Activated CD8-positive, alpha-beta T cell treated with anti-CD3 and anti-CD28 coated beads for 36 hours (primary cell): Measurements from ENCODE around the gene LPIN3. TPM values are rescaled to one million over a fixed set of nuclear protein-coding genes. Genes with fewer than 3 reads are reported as not detected.

Experiments used
- ATAC-seq: fragments of 200-7000 bp; cut with Tn5 transposase; one replicate; pipeline ENCODE4 v1.10.0; 2021; ENCODE audit warnings: mild to moderate bottlenecking, moderate library complexity
- CTCF ChIA-PET: fragments of 350-600 bp; sonication (Branson Sonifier 250); formaldehyde crosslinking; loops from one replicate; lab custom pipeline; 2021; ENCODE audit warnings: antibody characterized with exemption; lab: Charles Lee
- POLR2A ChIA-PET: fragments of 350-600 bp; sonication (Branson Sonifier 250); formaldehyde crosslinking; loops from one replicate; lab custom pipeline; 2021; ENCODE audit warnings: antibody characterized with exemption; lab: Charles Lee
- DNase-seq: peaks from one replicate; pipeline ENCODE4 v3.0.0-alpha.2; 2020
- H3K27ac Mint-ChIP-seq: one replicate; pipeline ENCODE4 v1.8.0; 2021; ENCODE audit warnings: mild to moderate bottlenecking, mixed read lengths
- H3K27me3 Mint-ChIP-seq: one replicate; pipeline ENCODE4 v1.8.0; 2021; ENCODE audit warnings: mixed read lengths
- H3K36me3 Mint-ChIP-seq: one replicate; pipeline ENCODE4 v1.8.0; 2021; ENCODE audit warnings: low read depth, mixed read lengths
- H3K4me1 Mint-ChIP-seq: one replicate; pipeline ENCODE4 v1.8.0; 2021; ENCODE audit warnings: low read depth, mixed read lengths
- H3K4me3 Mint-ChIP-seq: one replicate; pipeline ENCODE4 v1.8.0; 2021; ENCODE audit warnings: mild to moderate bottlenecking, moderate library complexity, mixed read lengths
- H3K9me3 Mint-ChIP-seq: one replicate; pipeline ENCODE4 v1.8.0; 2021; ENCODE audit warnings: mixed read lengths
- intact Hi-C: fragments of 100-400 bp; cut with micrococcal nuclease; formaldehyde crosslinking; loops from one replicate; pipeline ENCODE4 v1.10.0; 2022
- total RNA-seq, 2 experiments: library from RNA; stranded (reverse); gene quantifications; one replicate each; pipeline ENCODE4 v1.2.3, GENCODE V29; 2021
- TF ChIP-seq, protein P1 (sequence below): fragments of 200-600 bp; IDR thresholded peaks from one replicate; pipeline ENCODE4 v1.8.0; 2022; ENCODE audit warnings: antibody characterized with exemption, mild to moderate bottlenecking

The LPIN3 gene
- total RNA-seq, 2 experiments from 2014 or later: 0.86 to 0.87 TPM

DNA sequence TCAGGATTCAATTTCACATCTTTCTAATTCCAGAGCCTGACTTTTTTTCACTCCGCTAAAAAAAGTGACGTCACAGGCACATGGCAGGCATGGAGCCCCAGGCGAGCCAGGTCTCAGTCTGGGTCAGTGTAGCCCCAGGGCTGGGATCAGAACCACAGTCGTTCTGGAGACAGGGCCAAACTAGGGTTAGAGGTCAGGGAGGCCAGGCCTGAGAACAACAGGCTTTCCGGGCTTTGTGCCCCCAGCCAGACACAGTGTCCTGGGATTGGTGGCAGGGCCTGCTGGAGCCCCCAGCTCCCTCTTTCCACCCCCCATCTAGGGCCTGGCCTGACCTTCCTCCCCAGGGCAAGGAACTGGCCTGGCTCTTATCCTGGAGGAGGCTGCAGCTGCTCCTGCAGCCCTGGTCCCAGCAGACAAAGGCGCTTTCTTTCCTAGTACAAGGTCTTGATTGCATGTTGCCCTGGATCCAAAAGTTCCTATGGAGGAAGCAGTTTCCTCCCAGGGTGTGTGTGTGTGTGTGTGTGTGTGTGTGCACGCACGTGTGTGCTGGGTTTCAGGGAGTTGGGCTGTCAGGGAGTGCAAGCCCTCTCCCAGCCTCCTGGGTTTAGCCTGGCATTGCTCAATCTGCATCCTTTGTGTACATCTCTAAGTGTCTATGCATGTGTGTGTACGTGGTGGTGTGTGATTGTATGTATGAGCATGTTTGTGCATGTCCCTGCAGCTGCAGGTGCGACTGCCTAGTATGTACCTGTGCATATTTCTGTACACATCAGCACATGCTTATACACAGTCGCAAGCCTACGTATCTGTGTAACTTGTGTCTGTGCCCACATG, 52.5 kb downstream of the LPIN3 start:
- Mint-ChIP-seq H3K9me3 (no peaks in the 10 kb centered on the region), H3K4me1 (no peaks in the 10 kb centered on the region), H3K36me3 (no peaks in the 10 kb centered on the region), H3K4me3 (no peak overlapping the region), H3K27me3 (no peaks in the 10 kb centered on the region), H3K27ac (no peak overlapping the region)
- DNase-seq (no peak), ATAC-seq (no peak)
- intact Hi-C loops: no loop called here
- TF ChIP-seq, protein P1, sequence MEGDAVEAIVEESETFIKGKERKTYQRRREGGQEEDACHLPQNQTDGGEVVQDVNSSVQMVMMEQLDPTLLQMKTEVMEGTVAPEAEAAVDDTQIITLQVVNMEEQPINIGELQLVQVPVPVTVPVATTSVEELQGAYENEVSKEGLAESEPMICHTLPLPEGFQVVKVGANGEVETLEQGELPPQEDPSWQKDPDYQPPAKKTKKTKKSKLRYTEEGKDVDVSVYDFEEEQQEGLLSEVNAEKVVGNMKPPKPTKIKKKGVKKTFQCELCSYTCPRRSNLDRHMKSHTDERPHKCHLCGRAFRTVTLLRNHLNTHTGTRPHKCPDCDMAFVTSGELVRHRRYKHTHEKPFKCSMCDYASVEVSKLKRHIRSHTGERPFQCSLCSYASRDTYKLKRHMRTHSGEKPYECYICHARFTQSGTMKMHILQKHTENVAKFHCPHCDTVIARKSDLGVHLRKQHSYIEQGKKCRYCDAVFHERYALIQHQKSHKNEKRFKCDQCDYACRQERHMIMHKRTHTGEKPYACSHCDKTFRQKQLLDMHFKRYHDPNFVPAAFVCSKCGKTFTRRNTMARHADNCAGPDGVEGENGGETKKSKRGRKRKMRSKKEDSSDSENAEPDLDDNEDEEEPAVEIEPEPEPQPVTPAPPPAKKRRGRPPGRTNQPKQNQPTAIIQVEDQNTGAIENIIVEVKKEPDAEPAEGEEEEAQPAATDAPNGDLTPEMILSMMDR: no peak
- ChIA-PET CTCF (no interaction called here), POLR2A (no interaction called here)

DNA sequence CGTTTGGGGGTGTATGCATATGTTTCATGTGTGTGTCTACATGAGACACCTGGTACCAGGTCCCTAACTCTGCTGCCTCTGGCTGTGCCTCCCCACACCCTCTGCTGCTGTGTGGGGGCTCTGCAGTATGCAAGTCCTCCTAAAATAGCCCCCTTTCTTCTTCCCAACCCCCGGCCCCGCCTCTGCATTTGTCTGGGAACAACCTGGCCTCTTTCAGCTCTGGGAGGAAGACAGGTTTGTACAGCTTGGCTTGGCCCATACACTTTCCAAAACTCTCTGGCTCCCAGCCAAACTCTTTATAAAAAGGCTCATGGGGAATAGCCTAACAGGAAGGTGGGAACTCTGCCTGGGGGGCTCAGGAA, 53.1 kb downstream of the LPIN3 start:
- intact Hi-C loops: no loop called here
- H3K27ac Mint-ChIP-seq: no peak overlapping the region
- no peak overlapping the region for H3K4me3 Mint-ChIP-seq
- H3K27me3 Mint-ChIP-seq: no peaks in the 10 kb centered on the region
- POLR2A ChIA-PET: no interaction called here
- no peaks in the 10 kb centered on the region for H3K36me3 Mint-ChIP-seq
- ATAC-seq: no peak
- H3K4me1 Mint-ChIP-seq: no peaks in the 10 kb centered on the region
- CTCF ChIA-PET: interaction anchor here (1.2 kb wide), 1 partner anchor 258 kb away, joined by 3 read pairs; no protein-coding TSS in a partner anchor
- H3K9me3 Mint-ChIP-seq: no peaks in the 10 kb centered on the region
- TF ChIP-seq, protein P1: no peak
- no peak for DNase-seq

DNA sequence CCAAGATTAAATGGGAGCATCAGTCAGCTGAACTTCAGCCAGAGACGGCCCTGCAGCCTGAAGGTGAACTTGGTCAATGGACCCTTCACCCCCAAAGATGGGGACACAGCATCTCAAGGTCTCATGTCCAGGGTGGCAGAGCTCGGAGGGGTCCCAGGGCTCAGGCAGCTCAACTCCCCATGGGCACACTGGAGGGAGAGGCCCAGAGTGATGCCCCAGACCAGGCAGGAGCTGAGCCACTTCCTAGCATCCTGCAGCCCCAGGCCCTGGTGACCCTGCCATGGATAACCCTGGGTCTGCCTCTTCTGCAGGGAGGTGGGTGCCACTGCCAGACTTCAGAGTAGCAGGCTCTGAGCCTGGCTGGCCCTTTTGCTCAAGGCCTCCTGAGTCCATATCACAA, 53.5 kb downstream of the LPIN3 start:
- intact Hi-C loops: no loop called here
- TF ChIP-seq, protein P1: no peak
- H3K27ac Mint-ChIP-seq: no peak overlapping the region
- ATAC-seq (no peak), DNase-seq (no peak)
- no peaks in the 10 kb centered on the region for H3K9me3 Mint-ChIP-seq
- no peaks in the 10 kb centered on the region for H3K36me3 Mint-ChIP-seq
- ChIA-PET CTCF (interaction anchor here (1.2 kb wide), 1 partner anchor 259 kb away, joined by 3 read pairs; no protein-coding TSS in a partner anchor), POLR2A (no interaction called here)
- H3K4me1 Mint-ChIP-seq: no peaks in the 10 kb centered on the region
- H3K27me3 Mint-ChIP-seq: no peaks in the 10 kb centered on the region
- no peak overlapping the region for H3K4me3 Mint-ChIP-seq

DNA sequence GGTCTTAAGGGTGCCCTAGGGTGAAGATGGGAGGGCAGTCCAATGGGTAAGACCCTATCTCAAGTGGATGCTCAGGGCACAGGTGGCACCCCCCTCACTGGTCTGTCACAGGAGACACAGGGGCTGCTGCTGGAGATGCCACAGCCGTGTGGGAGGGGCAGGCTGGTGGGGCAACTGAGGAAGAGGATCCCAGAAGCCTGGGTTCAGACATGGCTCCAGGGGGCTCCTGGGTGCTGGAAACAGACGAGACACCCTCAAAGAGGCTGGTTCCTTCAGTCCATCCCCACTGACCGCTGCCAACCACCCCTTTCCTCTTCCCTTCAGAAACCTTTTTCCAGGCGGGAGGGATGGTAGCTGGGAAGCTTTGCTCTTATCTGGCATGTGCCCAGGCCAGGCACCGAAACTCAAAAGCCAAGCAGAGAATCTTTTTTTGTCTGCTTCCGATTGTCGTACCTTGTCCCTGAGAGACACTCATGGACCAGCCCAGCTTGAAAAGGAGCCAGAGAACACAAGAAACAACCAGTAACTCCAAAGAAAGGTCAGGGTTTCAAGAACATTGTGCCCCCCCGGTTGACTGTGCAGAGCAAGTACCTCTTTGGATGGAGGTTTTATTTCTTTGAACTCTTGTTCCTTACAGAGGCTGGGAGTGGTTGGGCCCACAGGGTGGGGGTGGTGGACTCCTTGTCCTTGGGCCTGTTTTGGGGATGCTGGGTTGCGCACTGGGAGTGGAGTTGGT, 54.5 kb downstream of the LPIN3 start:
- Mint-ChIP-seq H3K9me3 (no peaks in the 10 kb centered on the region), H3K27ac (no peak overlapping the region), H3K4me3 (no peak overlapping the region), H3K4me1 (no peaks in the 10 kb centered on the region), H3K36me3 (no peaks in the 10 kb centered on the region), H3K27me3 (no peaks in the 10 kb centered on the region)
- intact Hi-C loops: no loop called here
- ChIA-PET POLR2A (interaction anchor here (0.6 kb wide), 1 partner anchor 486 kb away, joined by 3 read pairs; no protein-coding TSS in a partner anchor), CTCF (interaction anchor here (1.2 kb wide), 1 partner anchor 260 kb away, joined by 3 read pairs; no protein-coding TSS in a partner anchor)
- no peak for DNase-seq
- TF ChIP-seq, protein P1: no peak
- no peak for ATAC-seq
